Right forelimb (tissue), 1 donor: Measurements from ENCODE around the gene AQP7.
"Not testable (repeated sequence)": the region's sequence is repeated elsewhere in the genome, so short reads cannot be mapped to it uniquely, and the experiment has no call there.

Experiments used
- DNase-seq: peaks from one replicate; pipeline ENCODE4 v3.0.0-alpha.2; 2018

The AQP7 gene

DNA sequence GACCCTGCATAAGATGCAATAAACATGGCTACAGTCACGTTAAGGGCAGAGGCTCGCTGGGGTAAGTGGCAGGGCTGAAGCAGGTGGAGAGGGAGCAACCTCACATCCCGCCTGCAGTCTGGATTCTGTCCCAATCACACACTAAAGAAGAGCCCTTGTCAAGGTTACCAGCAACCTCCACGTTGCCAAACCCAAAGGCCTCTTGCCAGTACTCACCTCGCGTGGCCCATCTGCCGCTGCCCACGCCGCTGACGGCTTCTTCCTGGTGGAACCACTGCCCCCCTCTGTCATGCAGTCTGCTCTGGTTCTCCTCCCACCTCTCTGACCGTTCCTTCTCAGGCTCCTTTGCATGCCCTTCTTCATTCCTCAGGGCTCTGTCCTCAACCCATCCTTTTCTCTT is 8.8 kb downstream of the AQP7 start:
- DNase-seq = no peak

DNA sequence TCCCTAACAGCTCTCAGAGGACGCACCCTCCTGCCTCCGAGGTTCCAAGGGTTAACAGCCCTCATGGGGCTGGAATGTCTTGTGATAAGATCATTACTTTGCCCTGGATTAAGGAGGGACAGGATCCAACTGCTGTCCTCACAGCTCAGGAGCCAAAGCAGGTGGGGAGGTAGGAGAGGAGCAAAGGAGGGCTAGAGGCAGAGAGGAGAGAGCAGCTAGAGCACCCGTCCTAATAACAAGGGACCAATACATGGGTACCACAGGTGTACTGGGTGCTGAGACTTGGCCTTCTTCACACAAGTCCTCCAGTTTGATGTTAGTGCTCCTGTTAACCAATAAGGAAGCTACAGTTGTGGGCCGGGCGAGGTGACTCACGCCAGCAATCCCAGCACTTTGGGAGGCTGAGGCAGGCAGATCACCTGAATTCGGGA is 9.8 kb downstream of the AQP7 start:
- DNase-seq = not testable (repeated sequence)

DNA sequence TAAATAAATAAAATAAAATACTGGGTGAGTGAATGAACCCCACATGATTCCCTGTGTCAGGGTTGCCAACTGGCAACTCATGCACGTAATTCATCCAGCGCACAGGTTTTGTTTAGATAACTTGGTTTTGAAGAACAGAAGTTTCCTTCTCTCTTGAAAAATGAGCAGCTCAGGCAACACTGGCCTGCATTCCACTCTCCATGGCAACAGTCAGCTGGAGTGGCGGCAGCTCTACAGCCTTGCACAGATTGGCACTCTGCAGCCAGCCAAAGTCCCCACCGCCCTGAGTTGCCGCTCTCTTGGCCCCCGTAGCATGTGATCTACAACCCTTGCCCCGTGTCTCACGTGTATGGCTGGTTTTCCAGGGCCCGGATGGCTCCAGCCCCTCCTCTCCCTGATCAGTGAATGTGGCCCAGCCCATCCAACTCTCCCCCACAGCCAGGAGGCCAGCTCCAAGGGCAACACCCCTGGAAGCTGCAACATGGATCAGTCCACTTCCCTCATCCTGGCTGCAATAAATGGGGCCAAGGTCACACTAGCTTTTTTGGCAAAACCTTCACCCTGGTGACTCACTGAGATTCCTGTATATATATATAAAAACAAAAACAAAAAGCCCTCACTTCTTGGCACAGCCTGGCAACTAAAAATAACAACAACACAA is 11.1 kb downstream of the AQP7 start:
- peak; percentile 73 for DNase-seq

DNA sequence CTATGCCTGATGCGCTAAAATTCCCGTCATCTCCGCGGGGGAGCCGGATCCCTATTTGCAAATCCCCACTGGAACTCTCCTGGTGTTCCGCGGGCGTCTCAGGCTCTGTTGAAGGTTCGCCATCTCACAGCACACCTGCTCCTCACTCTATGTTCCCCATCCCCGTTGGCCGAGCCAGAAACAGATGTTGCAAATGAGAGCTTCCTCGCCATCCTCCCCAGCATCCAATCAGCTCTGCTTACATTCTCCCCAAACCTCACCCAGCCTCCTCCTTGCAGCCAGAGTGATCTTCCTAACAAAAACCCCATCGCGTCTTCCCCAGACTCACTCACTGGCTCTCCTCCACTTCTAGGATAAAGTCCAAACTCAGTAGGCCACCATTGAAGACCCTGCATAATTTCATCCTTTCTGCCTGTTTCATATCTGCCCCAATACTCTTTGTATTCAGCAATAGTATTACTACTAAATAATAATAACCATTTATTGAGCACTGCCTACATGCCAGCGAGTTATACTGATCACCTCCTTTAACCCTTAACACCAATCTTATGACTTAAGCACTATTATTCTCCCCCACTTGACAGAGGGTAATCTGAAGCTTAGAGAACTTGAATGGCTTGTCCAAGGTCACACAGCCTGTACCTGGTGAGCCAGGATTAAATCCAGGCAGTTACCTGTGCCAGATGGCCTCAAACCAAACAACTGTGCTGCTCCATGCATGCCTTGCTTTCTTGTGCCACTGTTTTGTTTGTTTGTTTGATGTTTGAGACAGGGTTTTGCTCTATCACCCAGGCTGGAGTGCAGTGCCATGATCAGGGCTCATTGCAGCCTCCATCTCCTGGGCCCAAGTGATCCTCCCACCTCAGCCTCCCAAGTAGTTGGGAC is 14.0 kb downstream of the AQP7 start:
- no peak for DNase-seq

DNA sequence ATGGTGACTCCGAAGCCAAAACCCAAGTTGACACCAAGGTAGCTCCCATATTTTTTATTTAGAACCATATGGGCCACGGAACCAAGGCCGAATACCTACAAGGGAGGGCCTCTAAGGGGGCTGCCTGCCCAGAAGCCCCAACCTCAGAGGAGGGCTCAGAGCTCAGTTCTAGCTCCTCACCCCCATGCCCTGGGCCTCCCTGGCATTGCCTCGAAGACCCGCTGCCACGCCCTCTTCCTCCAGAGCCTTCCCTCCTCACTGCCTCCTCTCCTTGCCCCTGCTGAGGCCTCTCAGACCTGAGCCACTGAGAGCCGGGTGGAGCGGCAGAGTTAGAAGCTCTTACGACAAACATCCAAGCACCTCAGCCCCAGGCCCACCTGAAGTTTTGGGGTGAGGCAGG is 15.4 kb downstream of the AQP7 start:
- DNase-seq = not testable (repeated sequence)

DNA sequence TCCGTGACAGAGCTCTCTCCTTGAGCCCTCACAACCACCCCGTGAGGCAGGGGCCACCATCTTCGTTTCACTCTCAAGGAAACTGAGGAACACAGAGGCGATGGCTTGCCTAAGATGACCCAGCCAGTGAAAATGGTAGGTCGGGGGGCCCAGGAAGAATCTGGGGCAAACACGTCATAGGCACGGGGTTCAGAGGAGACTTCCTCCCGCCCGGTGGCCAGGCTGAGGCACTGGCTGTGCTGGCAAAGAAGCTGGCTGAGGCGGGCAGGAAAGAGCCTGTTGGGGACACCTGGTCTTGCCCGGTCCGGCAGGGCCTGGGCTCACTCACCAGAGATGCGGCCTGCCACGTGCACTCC is 15.7 kb downstream of the AQP7 start:
- DNase-seq = not testable (repeated sequence)

DNA sequence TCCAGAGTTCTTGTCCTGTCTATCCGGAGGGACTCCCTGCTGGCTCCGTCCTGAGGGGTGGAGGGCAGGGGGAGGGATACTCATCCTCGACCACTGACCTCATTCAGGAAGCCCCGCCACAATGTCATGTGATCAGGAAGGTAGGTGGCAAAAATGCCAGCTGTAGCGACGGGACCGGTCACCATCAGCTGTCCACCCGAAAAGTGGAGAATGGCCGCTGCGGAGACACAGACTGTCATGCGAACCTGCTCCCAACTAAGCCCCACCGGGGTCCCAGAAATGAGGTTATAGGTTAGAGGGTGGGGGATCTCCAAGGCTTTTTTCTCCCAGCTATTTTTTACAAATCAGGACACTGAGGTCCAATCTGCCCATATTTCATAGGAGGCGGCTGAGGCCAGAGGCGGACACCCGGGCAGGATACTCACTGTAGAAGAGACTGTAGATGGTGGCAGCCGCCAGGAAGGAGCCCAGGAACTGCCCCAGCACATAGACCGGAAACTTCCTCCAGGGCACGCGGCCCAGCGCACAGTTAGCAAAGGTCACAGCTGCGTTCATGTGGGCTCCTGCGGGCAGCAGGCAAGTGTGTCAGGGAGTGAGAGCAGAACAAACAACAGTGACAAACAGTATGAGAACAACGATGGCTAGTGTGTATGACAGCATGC is 16.3 kb downstream of the AQP7 start:
- not testable (repeated sequence) for DNase-seq

DNA sequence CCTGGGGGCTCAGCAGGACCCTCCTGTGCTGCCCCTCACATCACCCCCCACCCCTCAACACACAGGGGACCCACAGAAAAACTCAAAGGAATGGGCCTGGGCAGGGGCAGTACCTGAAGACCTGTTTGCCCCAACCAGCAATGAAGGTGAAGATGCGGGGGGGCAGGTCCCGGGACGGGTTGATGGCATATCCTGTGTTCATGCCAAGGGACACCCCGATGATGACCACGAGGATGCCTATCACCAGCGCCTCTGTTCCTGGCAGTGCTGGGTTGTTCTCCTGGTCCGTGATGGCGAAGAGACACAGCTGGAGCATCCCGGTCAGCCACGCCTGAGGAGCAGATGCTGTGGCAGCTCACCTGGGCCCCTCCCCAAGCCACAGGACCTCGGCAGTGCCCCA is 16.8 kb downstream of the AQP7 start:
- DNase-seq = not testable (repeated sequence)

DNA sequence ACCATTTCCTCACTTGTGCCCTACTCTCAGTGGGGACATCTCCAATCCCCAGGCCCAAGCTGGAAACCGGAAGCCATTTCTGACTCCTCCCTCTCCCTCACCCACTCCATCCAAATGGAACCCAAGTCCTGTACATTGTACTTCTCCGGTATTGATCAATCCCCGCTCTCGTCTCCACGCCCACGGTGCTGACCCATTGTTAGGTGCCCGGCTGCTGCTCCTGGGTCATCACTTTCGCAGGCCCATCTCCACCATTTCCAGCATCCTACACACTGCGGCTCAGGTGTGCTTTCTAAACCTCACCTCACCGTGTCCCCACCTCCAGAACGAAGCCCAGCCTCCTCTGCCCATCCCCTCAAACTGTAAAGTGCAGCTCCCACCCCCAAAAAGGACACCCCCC is 19.0 kb downstream of the AQP7 start:
- DNase-seq = peak; percentile 15

DNA sequence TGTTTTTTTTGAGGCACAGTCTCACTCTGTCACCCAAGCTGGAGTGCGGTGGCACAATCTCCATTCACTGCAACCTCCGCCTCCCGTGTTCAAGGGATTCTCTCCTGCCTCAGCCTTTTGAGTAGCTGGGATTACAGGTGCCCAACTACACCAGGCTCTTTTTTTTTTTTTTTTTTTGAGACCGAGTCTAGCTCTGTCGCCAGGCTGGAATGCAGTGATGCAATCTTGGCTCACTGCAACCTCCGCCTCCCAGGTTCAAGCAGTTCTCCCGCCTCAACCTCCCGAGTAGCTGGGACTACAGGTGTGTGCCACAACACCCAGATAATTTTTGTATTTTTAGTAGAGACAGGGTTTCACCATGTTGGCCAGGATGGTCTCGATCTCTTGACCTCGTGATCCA is 20.0 kb downstream of the AQP7 start:
- not testable (repeated sequence) for DNase-seq

DNA sequence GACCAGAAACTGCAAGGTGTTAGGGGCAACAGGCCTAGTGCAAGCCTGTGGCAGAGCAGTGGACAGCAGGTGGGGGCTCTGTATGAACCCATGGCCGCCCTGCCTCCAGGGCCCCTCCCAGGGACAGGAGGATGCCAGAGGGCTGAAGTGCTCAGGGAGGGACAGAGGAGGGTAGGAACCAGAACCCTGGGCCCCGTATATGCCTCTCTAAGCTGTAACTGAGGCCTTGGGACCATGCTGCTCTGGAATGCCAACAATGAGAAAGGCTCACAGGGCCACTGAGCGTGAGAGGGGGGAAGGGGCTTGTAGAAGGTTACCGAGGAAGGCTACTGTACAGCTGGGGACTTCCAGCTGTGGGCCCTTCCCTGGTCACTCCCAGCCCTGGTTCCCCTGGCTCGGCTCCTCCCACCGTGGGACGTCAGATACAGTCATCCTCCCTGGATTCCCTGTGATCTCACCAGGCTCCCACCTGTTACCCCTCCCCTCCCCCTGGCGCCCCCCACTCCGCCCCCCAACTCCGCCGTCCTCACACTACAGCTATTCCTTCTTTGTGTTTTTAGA is 21.1 kb downstream of the AQP7 start:
- DNase-seq = no peak

DNA sequence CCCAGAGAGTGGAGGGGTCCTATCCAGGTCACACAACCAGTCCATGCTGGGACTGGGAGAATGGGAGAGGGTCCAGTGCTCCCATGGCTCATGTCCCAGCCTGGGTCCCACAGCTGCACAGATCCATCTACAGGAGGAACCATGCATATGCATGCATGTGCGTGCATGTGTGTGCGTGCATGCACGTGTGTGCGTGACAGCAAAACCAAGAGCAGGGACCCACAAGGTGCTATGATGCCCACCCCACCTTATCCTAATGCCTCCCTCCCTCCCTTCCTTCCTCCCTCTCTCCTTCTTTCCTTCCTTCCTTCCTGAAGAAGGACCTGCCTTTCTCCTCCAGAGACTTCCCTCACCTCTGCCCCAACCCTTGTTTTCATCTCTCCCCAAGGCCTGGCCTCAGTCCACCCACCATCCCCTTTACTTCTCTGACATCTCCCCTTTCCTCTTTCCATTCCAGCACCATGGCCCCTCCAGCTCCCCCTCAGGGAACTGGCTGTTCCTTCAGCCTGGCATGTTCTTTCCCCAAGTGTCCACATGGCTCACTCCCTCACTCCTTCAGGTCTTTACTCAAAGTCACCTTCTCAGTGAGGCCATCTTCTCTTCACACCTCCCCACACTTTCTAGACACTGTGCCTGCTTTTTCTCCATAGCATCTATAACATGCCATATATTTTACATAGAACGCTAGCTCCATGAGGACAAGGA is 21.8 kb downstream of the AQP7 start:
- no peak for DNase-seq

DNA sequence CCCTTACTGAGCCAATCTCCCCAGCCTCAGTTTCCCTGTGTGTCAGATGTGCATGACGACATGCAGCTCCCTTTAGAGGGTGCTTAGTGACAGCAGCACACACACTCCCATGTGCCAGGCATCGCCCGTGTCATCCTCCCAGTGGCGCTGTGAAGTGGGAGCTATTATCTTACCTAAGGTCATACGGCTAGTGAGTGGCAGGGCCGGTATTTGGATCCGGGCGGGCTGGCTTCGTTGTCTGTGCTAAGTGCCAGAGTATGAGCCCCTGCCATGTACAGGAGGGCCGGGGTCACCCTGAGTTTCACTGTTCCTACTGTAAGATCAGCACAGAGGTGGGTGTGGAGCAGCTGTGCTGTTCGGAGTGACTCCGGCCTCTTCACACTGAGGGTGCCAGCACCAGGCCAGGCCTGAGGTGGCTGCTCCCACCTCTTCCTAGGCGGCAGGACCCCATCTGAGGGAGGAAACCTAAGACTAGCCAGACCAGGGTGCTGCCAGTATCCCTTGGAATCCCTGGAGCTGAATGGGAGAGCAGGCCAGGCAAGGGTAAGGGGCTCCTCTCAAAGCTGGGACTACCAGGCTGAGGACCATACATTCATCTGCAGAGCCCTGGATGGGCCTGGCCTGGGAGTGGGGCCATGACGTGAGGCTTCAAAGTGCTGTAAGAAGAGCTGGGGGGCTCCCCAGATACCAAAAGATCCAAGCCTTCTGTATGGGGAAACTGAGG is 22.5 kb downstream of the AQP7 start:
- no peak for DNase-seq

DNA sequence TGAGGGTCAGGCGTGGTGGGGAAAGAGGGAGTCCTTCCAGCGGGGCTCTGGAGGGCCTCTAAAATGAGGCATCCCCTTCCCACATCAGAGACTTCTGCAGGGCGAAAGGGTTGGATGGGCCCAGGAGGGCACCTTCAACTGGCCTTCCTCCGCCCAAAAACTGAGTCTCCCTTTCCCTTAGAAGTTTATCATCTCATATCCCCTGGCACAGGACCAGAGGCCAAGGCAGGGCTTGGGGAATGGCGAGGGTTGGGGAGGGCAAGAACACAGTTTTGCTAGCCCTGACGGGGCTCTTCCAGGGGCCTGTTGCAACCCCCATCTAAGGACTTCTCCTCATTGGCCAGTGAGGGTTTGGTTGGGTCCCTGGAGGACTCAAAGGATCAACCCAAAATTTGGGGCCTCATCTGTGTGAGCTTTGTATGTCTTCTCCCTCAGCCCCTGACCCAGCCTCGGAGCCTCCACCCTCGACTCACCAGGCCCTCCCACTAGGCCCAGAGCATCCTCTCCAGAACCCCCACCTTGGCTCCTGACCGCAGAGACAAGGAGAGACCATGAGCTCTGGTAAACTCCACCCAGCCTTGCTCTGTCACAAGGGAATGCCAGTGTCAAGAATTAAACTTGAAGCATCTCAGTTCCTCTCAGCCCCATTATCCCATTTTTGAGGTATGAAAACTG is 24.1 kb downstream of the AQP7 start:
- DNase-seq = no peak

DNA sequence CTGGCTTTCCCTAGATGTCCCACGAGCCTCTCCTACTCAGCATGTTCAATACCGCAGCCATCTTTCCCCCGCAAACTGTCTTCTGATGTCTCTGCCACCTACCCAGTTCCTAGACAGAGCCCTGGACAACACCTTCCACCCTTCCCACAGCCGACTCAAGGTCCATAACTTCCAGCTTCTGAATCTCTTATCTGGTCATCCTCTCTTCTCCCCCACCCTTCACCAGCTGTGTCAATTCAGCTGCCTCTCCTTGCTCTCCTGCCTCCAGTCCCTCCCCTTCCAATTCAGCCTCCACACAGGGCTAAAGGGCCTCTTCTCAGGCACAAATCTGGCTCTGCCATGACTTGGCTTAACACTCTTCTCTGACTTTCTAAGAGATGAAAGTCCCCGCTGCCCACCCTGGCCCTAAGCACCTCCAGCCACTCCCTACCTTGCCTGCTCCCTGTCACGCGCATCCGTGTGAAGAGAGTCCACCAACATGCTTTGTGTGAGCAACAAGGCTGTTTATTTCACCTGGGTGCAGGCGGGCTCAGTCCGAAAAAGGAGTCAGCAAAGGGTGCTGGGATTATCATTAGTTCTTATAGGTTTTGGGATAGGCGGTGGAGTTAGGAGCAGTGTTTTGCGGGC is 25.2 kb downstream of the AQP7 start:
- DNase-seq = no peak

DNA sequence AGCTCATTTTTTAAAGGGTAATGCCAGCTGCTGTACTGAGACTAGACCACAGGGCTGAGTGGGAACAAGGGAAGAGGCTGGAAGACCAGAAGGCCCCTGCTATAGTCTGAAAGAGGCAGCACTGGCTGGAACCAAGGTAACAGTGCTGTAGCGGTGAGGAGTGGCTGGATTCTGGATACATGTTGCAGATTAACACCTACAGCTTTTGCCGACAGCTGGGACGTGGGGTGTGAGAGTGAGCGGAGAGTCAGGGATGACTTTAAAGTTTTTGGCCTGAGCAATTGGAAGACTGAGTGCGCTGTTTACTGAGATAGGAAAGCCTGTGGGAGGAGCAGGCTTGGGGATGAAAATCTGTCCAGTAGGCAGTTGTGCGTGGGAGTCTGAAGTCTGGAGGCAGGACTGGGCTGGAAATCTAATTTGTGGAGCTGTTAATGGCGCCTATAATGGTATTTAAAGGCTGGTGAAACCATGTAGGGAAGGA is 26.5 kb downstream of the AQP7 start:
- no peak for DNase-seq

DNA sequence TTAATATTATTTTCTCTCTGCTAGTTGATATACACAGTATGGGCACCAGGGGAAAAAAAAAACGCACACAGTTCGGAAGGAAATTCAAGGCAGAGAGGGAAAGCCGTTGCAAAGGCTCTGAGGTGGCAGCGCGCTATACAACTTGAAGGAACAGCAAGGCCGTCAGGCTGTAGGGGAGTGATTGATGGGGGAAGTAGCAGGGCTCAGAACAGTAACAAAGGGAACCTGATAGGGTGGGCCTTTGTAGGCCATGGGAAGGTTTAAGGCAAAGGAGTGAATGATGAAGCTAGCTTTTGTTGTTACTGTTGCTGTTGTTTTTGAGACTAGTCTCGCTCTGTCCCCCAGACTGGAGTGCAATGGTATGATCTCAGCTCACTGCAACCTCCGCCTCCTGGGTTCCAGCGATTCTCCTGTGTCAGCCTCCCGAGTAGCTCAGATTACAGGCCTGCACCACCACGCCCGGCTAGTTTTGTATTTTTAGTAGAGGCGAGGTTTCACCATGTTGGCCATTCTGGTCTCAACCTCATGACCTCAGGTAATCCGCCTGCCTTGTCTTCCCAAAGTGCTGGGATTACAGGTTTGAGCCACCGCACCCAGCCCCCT is 27.0 kb downstream of the AQP7 start:
- DNase-seq = peak; percentile 43

DNA sequence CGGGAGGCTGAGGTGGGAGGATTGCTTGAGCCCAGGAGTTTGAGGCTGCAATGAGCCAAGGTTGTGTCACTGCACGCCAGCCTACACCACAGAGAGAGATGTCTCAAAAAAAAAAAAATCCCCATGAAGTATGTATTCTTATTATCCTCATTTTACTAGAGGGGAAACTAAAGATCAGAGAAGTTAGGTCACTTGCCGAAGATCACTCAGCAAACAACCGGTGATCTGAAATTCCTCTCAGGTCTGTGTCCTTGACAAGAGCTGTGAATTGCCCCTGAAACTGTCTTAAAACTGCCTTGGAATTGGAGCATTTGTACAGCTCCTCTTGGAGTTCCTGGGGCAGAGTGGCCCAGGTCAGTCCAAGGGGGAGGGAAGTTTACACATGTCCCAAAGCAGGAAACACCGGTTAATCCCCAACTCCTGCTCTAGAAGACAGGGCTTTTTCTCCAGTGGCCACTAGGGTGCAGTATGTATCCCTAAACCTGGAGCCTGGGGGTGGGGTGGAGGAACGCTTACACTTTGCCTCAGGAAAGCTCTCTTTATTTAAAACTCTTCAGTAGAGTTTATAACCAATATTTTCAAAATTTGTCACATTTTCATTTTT is 27.6 kb downstream of the AQP7 start:
- DNase-seq = peak; percentile 68

DNA sequence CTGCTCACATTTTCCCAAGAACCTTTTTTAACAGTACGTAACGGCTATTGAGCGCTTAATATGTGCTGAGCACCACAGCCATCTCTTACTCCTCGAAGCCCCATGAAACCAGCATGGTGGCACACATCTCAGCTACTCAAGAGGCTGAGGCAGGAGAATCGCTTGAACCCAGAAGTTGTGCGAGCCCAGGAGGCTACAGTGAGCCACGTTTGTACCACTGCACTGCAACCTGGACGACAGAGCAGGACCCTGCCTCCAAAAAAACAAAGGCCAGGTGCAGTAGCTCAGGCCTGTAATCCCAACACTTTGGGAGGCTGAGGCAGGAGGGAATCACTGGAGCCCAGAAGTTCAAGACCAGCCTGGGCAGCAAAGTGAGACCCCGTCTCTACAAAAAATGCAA is 28.2 kb downstream of the AQP7 start:
- no peak for DNase-seq

DNA sequence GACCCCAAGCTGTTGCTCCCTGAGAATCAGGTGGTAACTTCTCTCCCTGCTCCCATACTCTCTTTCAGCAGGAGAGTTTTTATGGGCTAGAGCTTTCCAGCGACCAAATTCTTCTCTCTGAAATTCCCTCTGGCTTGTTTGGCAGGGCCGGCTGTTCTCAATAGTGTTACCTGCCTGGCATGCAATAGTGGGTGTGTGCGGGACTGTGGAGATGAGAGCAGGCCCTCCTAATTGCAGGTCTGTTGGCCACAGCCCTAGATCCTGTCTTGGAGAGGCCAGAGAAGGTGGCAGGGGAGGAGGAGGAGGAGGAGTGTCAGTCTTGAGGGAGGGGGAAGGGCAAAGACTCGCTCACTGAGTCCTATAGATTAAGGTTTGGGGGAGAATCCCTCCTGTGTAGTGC is 29.5 kb downstream of the AQP7 start:
- DNase-seq = no peak
